Astrocyte of the spinal cord (primary cell): ENCODE results near the gene MIA.

Experiments
- DNase-seq: peaks from one replicate; pipeline ENCODE4 v3.0.0; 2011; ENCODE audit warnings: low read depth, low spot score
- H3K4me3 ChIP-seq: 2 replicates; pipeline ENCODE4 v1.5.1; 2011; ENCODE audit warnings: low read depth, mild to moderate bottlenecking, low read length, moderate library complexity
- CTCF ChIP-seq: IDR thresholded peaks from 2 replicates; pipeline ENCODE4 v1.5.1; 2012; ENCODE audit warnings: low read depth, mild to moderate bottlenecking, low read length, inconsistent platforms
- in situ Hi-C: cut with HindIII; loops from 2 replicates; pipeline ENCODE4 v1.10.0; 2017; ENCODE audit warnings: low sequenced_read_pairs

The MIA gene

GRCh38 chr19:40750874-40751537 is 24.3 kb upstream of the MIA start, which contains the start of gene SNRPA:
TSS of gene SNRPA (plus strand) at chr19:40751203. CDS start at chr19:40751409, 206 bp downstream.
- H3K4me3 ChIP-seq, result peak within 1 kb of the TSS; percentile 88
- DNase-seq, result peak; percentile 99
- in situ Hi-C loops, result no loop called here
- TF ChIP-seq CTCF, result no peak

DNA sequence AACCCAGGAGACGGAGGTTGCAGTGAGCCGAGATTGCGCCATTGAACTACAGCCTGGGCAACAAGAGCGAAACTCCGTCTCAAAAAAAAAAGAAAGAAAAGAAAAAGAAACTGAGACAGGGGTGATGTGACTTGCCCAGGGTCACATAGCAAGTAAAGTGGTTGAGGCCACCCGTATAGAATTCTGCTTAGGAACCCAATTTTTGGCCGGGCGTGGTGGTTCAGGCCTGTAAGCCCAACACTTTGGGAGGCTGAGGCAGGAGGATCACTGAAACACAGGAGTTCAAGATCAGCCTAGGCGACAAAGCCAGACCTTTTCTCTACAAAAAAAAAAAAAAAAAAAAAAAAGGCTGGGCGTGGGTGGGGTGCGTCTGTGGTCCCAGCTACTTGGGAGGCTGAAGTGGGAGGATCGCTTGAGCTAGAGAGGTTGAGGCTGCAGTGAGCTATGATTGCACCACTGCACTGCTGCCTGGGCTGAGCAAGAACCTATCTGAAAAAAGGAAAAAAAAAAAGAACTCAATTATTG is 23.0 kb upstream of the MIA start:
- peak overlapping the region; percentile 88 for H3K4me3 ChIP-seq
- no peak for TF ChIP-seq CTCF
- in situ Hi-C loops, result no loop called here
- DNase-seq, result no peak

DNA sequence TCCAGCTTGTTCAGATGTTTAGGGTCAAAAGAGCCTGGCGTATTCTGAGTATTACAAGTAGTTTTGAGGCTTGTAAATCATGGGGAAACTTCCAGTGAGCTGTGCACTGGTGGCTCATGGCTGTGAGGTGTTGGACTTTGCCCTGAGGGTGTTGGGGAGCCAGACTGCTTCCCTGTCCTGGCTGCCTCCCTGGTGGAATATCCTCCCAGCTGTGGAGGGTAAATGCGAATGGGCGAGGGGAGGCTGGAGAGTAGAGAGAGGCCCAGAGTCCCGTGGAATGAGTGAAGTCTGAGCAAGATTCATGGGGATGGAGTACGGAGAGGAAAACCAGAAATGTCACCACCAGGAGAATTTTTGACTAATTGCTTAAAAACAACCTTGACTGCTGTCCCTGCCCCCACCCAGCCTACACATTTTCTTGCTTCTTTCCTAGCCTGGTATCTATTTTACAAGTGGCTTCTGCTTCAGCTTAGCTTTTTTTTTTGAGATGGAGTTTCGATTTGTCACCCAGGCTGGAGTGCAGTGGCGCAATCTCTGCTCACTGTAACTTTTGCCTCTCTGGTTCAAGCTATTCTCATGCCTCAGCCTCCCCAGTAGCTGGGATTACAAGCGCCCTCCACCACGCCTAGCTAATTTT is 20.6 kb upstream of the MIA start:
- TF ChIP-seq CTCF, result no peak
- no peak for DNase-seq
- in situ Hi-C loops, result no loop called here
- no peak overlapping the region for H3K4me3 ChIP-seq

DNA sequence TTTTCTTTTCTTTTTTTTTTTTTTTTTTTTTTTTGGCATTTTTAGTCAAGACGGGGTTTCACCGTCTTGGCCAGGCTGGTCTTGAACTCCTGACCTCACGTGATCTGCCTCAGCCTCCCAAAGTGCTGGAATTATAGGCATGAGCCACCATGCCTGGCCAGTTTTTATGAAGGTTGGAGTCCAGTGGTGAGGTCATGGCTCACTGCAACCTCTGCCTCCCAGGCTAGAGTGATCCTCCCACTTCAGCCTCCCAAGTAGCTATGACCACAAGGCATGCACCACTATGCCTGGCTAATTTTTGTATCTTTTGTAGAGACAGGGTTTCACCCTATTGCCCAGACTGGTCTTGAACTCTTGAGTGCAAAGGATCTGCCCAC is 20.1 kb upstream of the MIA start:
- in situ Hi-C loops, result no loop called here
- no peak for DNase-seq
- no peak overlapping the region for H3K4me3 ChIP-seq
- no peak for TF ChIP-seq CTCF

- DNase-seq, result no peak
Measured at GRCh38 chr19:40755791-40756190, 19.5 kb upstream of the MIA start.

More at GRCh38 chr19:40755791-40756190, 19.5 kb upstream of the MIA start:
- TF ChIP-seq CTCF, result no peak
- no peak overlapping the region for H3K4me3 ChIP-seq
- in situ Hi-C loops, result no loop called here
